Measurements from ENCODE around the gene WDR18. TPM values are rescaled to one million over a fixed set of nuclear protein-coding genes. Genes with fewer than 3 reads are reported as not detected.

WDR18 gene
- total RNA-seq, 1 experiment from 2014 or later = 44.0 TPM

DNA sequence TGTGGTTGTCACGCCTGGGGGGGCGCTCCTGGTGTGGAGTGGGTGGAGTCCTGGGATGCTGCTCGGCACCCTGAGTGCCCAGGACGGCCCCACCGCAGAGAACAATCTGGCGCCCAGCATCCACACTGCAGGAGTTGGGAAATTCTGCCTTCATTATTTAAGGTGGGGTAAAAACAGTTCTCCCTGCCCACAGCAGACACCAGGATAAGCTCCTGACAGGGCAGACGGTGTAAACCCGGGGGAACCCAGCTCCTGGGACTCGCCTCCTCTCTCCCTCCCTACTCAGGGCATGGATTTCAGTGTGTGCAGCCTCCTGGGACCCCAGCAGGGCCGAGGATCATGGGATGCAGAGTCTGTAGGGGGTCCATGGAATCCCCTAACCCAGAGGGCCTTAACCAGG lies 7.7 kb upstream of the WDR18 start:
- H3K36me3 ChIP-seq (ENCODE audit: control insufficient read depth, insufficient read depth, low read length) = 0 out of 2 replicates have a peak, but pooled peaks cover 2% of the 10 kb centered on the region
- H3K9me3 ChIP-seq (ENCODE audit: control insufficient read depth, insufficient read depth, low read depth, low read length) = no peaks in the 10 kb centered on the region
- H3K27ac ChIP-seq (ENCODE audit: low read length) = no peak overlapping the region
- H3K4me3 ChIP-seq (ENCODE audit: low read depth in 2 of 2, low read length in 2 of 2) = no peak overlapping the region
- in situ Hi-C loops (cut with HindIII; ENCODE audit: low pct_unique_long_range_greater_than_20kb, low sequenced_read_pairs) (no loop called here), intact Hi-C loops (cut with micrococcal nuclease; ENCODE audit: unreplicated experiment) (no loop called here)
- peak; percentile 35; the same call in 1 of the 2 replicates for ATAC-seq
- no peak for DNase-seq (ENCODE audit: low read depth, low spot score)
- ChIA-PET POLR2A (no interaction called here), CTCF (no interaction called here)
- no peaks in the 10 kb centered on the region for H3K27me3 ChIP-seq (ENCODE audit: control insufficient read depth, insufficient read depth, low read length)
- BruUV-seq (replicated peaks) = no TSS peak
- no peak for TF ChIP-seq POLR2AphosphoS5 (IDR thresholded peaks at IDR 0.05; ENCODE audit: low read depth, low read length)
- TF ChIP-seq, protein P1, sequence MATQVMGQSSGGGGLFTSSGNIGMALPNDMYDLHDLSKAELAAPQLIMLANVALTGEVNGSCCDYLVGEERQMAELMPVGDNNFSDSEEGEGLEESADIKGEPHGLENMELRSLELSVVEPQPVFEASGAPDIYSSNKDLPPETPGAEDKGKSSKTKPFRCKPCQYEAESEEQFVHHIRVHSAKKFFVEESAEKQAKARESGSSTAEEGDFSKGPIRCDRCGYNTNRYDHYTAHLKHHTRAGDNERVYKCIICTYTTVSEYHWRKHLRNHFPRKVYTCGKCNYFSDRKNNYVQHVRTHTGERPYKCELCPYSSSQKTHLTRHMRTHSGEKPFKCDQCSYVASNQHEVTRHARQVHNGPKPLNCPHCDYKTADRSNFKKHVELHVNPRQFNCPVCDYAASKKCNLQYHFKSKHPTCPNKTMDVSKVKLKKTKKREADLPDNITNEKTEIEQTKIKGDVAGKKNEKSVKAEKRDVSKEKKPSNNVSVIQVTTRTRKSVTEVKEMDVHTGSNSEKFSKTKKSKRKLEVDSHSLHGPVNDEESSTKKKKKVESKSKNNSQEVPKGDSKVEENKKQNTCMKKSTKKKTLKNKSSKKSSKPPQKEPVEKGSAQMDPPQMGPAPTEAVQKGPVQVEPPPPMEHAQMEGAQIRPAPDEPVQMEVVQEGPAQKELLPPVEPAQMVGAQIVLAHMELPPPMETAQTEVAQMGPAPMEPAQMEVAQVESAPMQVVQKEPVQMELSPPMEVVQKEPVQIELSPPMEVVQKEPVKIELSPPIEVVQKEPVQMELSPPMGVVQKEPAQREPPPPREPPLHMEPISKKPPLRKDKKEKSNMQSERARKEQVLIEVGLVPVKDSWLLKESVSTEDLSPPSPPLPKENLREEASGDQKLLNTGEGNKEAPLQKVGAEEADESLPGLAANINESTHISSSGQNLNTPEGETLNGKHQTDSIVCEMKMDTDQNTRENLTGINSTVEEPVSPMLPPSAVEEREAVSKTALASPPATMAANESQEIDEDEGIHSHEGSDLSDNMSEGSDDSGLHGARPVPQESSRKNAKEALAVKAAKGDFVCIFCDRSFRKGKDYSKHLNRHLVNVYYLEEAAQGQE (IDR thresholded peaks at IDR 0.05; ENCODE audit: insufficient read depth in 1 of 2, low read depth in 2 of 2, low read length in 1 of 2) = no peak
- TF ChIP-seq, protein P2, sequence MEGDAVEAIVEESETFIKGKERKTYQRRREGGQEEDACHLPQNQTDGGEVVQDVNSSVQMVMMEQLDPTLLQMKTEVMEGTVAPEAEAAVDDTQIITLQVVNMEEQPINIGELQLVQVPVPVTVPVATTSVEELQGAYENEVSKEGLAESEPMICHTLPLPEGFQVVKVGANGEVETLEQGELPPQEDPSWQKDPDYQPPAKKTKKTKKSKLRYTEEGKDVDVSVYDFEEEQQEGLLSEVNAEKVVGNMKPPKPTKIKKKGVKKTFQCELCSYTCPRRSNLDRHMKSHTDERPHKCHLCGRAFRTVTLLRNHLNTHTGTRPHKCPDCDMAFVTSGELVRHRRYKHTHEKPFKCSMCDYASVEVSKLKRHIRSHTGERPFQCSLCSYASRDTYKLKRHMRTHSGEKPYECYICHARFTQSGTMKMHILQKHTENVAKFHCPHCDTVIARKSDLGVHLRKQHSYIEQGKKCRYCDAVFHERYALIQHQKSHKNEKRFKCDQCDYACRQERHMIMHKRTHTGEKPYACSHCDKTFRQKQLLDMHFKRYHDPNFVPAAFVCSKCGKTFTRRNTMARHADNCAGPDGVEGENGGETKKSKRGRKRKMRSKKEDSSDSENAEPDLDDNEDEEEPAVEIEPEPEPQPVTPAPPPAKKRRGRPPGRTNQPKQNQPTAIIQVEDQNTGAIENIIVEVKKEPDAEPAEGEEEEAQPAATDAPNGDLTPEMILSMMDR (IDR thresholded peaks at IDR 0.05) = no peak
- TF ChIP-seq SIN3A (IDR thresholded peaks at IDR 0.05; ENCODE audit: borderline replicate concordance, insufficient read depth, low read depth, low read length) = no peak
- no peak for TF ChIP-seq TCF7L2 (IDR thresholded peaks at IDR 0.05; ENCODE audit: low read depth, low read length)
- peaks cover 7% of the 10 kb centered on the region for H3K4me1 ChIP-seq (ENCODE audit: control insufficient read depth, insufficient read depth, low read length)

DNA sequence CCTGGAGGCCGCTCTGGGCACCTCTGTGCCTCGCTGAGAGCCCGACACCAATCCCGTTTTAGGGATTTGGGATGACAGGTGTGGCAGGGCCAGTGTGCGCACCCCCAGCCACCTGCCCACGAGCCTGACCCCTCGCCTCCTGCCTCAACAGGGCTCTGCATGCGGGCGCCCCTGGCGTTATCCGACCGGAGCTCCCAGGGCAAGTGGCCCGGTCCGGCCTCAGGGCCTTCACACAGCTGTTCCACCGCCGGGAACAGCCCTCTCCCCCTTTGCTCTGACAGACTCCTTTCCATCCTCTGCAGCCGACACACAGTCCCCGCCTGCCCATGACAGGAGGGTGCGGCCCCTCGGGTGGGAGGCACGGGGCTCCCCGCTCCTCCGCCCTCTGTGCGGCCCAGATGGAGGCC lies 7.1 kb upstream of the WDR18 start:
- TF ChIP-seq, protein P1 (IDR thresholded peaks at IDR 0.05; ENCODE audit: insufficient read depth in 1 of 2, low read depth in 2 of 2, low read length in 1 of 2) = no peak
- TF ChIP-seq TCF7L2 (IDR thresholded peaks at IDR 0.05; ENCODE audit: low read depth, low read length) (no peak), POLR2AphosphoS5 (IDR thresholded peaks at IDR 0.05; ENCODE audit: low read depth, low read length) (no peak), SIN3A (IDR thresholded peaks at IDR 0.05; ENCODE audit: borderline replicate concordance, insufficient read depth, low read depth, low read length) (no peak)
- TF ChIP-seq, protein P2 (IDR thresholded peaks at IDR 0.05) = no peak
- Histone ChIP-seq H3K9me3 (ENCODE audit: control insufficient read depth, insufficient read depth, low read depth, low read length) (no peaks in the 10 kb centered on the region), H3K4me3 (ENCODE audit: low read depth in 2 of 2, low read length in 2 of 2) (no peak overlapping the region), H3K36me3 (ENCODE audit: control insufficient read depth, insufficient read depth, low read length) (0 out of 2 replicates have a peak, but pooled peaks cover 2% of the 10 kb centered on the region), H3K4me1 (ENCODE audit: control insufficient read depth, insufficient read depth, low read length) (peaks cover 7% of the 10 kb centered on the region), H3K27me3 (ENCODE audit: control insufficient read depth, insufficient read depth, low read length) (no peaks in the 10 kb centered on the region), H3K27ac (ENCODE audit: low read length) (no peak overlapping the region)
- ChIA-PET CTCF (no interaction called here), POLR2A (no interaction called here)
- BruUV-seq (replicated peaks) = no TSS peak
- DNase-seq (ENCODE audit: low read depth, low spot score) (no peak), ATAC-seq (peak; percentile 33; the same call in 1 of the 2 replicates)
- intact Hi-C loops (cut with micrococcal nuclease; ENCODE audit: unreplicated experiment) (no loop called here), in situ Hi-C loops (cut with HindIII; ENCODE audit: low pct_unique_long_range_greater_than_20kb, low sequenced_read_pairs) (no loop called here)
